Skeletal muscle tissue (tissue), 4 donors: ENCODE results near the gene CENPV. TPM values are rescaled to one million over a fixed set of nuclear protein-coding genes. Genes with fewer than 3 reads are reported as not detected.

Experiments
- H3K27ac ChIP-seq: one replicate; pipeline ENCODE4 v1.7.0; 2013; ENCODE audit warnings: mild to moderate bottlenecking, low read depth, low read length, inconsistent platforms
- H3K27me3 ChIP-seq, 3 donors: one replicate each; pipeline ENCODE4 v1.7.0; 2013; ENCODE audit warnings: low read length in 3 of 3; ENCODE audit not compliant: control insufficient read depth in 3 of 3, insufficient read depth in 3 of 3
- H3K36me3 ChIP-seq, 3 donors: one replicate each; pipeline ENCODE4 v1.7.0; 2013; ENCODE audit warnings: low read length in 3 of 3; ENCODE audit not compliant: control insufficient read depth in 3 of 3, insufficient read depth in 3 of 3
- H3K4me1 ChIP-seq, 3 donors: one replicate each; pipeline ENCODE4 v1.7.0; 2013; ENCODE audit warnings: low read length in 3 of 3, mild to moderate bottlenecking in 3 of 3; ENCODE audit not compliant: control insufficient read depth in 3 of 3, insufficient read depth in 3 of 3
- H3K4me3 ChIP-seq, 3 donors: one replicate each; pipeline ENCODE4 v1.7.0; 2013; ENCODE audit warnings: low read length in 3 of 3
- H3K9ac ChIP-seq, 3 donors: one replicate each; pipeline ENCODE4 v1.7.0; 2013; ENCODE audit warnings: low read length in 3 of 3, mild to moderate bottlenecking in 3 of 3, moderate library complexity in 2 of 3, low read depth in 1 of 3
- H3K9me3 ChIP-seq, 3 donors: one replicate each; pipeline ENCODE4 v1.7.0; 2013; ENCODE audit warnings: low read length in 3 of 3; ENCODE audit not compliant: control insufficient read depth in 3 of 3
- total RNA-seq: library from RNA; depleted of rRNA; stranded (reverse); fragments of >200 nt; gene quantifications from one replicate; pipeline ENCODE4 v1.2.3, GENCODE V29; 2014
- donor health status: Osteomylitis.

CENPV gene
- total RNA-seq, 1 donor from 2014 or later = 29.7 TPM

DNA sequence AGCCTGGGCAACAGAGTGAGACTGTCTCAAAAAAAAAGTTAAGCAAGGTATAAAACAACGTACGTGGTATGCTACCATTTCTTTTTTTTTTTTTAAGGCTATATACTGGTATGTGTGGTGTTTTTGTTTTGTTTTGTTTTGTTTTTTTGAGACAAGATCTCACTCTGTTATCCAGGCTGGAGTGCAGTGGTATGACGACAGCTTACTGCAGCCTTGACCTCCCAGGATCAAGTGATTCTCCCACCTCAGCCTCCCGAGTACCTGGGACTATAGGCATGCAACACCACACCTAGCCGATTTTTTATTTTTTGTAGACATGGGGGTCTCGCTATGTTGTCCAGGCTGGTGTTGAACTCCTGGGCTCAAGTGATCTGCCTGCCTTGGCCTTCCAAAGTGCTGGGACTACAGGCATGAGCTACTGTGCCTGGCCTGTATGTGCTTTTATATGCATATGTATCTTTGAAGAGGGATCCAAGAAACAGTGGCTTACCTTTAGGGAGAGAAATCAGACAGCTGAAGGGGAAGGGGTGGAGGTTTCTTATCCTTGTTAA lies 6.5 kb downstream of the CENPV start:
- Histone ChIP-seq H3K4me1 (peaks cover 0 to under 1% (median 0%) of the 10 kb centered on the region in 3 donors), H3K27ac (no peak overlapping the region), H3K4me3 (no peak overlapping the region), H3K9me3 (no peaks in the 10 kb centered on the region), H3K9ac (no peak overlapping the region), H3K27me3 (peaks cover 0 to 2% (median 0%) of the 10 kb centered on the region in 3 donors), H3K36me3 (peaks cover 4 to 21% (median 16%) of the 10 kb centered on the region in 3 donors)

DNA sequence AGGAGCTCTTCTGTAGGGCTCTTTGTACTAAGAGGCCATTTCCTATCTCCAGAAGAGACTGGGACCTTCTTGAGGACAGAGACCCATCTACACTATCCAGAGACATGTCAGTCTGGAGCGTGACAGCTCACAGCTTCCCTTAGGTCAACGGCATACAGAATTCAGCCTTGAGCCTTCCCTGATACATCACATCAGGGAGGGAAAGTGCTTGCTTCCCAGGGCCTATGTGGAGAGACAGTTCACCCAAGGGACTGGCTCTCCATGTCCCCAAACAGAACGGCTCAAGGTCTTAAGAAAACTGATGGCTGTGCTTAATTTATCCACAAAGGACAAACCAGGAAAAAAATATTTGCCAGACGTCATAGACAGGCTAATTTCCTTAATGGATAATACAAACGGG lies 7.7 kb downstream of the CENPV start:
- Histone ChIP-seq H3K9me3 (no peaks in the 10 kb centered on the region), H3K27me3 (no peaks in the 10 kb centered on the region), H3K4me3 (no peak overlapping the region), H3K9ac (no peak overlapping the region), H3K4me1 (no peaks in the 10 kb centered on the region), H3K36me3 (peaks cover 4 to 21% (median 16%) of the 10 kb centered on the region in 3 donors), H3K27ac (no peak overlapping the region)

DNA sequence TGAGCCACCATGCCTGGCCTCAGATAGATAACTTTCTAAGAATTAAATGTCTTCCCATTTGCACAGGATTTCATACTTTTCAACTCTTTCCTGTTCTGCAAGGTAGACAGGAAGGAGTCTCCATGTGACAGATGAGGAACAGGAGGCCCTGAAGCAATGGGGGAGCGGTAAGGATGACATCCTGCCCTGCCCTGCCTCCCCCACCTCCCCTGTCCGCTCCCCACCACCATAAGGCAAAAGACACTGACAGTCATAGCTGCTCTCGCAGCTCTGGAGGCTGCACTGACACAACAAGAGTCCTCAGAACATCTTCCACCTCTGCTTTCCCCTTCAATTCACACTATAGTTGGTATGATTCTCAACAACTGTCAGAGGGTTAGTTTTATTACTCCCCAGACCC lies 9.7 kb downstream of the CENPV start:
- Histone ChIP-seq H3K27me3 (no peaks in the 10 kb centered on the region), H3K4me3 (no peak overlapping the region), H3K9me3 (no peaks in the 10 kb centered on the region), H3K27ac (no peak overlapping the region), H3K9ac (peak overlapping the region in 1 of 3 donors; percentile 20), H3K4me1 (no peaks in the 10 kb centered on the region), H3K36me3 (peaks cover 2 to 14% (median 8%) of the 10 kb centered on the region in 3 donors)

DNA sequence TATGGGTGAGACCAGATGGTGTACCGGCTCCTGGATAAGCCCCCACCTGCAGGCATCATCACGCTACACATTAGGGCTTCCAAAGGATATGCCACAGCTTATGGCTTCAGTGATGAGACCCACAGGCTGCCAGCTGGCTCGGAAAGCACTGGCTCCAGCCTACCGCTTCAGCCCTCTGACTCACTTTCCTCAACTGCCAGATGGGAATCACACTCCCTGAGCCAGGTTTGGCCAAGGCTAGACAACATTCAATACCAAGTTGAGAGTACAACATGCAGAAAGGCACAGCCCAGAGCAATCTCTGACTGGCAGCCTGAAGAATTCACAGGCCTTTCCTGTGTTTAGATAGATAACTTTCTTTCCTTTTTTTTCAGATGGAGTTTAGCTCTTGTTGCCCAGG lies 10.3 kb downstream of the CENPV start:
- no peak overlapping the region for H3K9ac ChIP-seq
- no peak overlapping the region for H3K4me3 ChIP-seq
- no peak overlapping the region for H3K27ac ChIP-seq
- H3K4me1 ChIP-seq = no peaks in the 10 kb centered on the region
- peaks cover 0 to 11% (median 8%) of the 10 kb centered on the region in 3 donors for H3K36me3 ChIP-seq
- no peaks in the 10 kb centered on the region for H3K27me3 ChIP-seq
- H3K9me3 ChIP-seq = no peaks in the 10 kb centered on the region

DNA sequence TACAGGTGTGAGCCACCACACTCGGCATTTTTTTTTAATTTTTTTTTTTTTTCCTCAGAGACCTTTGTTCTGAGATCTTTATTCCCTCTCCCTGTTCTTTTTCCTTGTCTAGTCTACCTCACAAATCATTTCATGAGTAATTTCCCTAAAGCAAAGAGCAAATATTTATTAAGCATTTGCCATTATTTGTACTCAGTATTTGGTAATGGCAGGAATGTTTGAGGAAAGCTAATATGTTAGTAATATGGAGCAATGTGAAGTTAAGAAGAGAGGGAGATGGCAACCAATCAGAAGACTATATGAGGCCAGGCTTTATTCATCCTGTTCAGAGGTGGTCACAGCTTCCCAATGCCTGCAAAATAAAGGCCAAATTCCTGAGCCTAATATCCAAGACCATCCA lies 13.3 kb downstream of the CENPV start:
- no peaks in the 10 kb centered on the region for H3K27me3 ChIP-seq
- no peak overlapping the region for H3K9ac ChIP-seq
- no peak overlapping the region for H3K27ac ChIP-seq
- no peaks in the 10 kb centered on the region for H3K9me3 ChIP-seq
- H3K4me1 ChIP-seq = no peaks in the 10 kb centered on the region
- H3K36me3 ChIP-seq = peaks cover 0 to 11% (median 6%) of the 10 kb centered on the region in 3 donors
- no peak overlapping the region for H3K4me3 ChIP-seq

DNA sequence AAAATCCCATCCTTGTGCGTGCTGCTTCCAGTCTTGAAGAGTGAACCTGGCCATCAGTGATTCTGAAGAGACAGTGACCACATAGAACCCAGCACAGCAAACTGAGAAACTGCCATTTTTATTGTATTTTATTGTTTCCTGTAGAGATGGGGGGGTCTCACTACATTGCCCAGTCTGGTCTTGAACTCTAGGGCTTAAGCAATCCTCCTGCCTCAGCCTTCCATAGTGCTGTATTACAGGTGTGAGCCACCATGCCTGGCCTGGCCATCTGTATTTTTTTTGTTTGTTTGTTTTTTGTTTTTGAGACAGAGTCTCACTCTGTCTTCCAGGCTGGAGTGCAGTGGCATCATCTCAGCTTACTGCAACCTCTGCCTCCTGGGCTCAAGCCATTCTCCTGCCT lies 13.9 kb downstream of the CENPV start:
- Histone ChIP-seq H3K9ac (no peak overlapping the region), H3K27me3 (no peaks in the 10 kb centered on the region), H3K9me3 (no peaks in the 10 kb centered on the region), H3K4me3 (no peak overlapping the region), H3K36me3 (peaks cover 0 to 11% (median 6%) of the 10 kb centered on the region in 3 donors), H3K27ac (no peak overlapping the region), H3K4me1 (no peaks in the 10 kb centered on the region)

DNA sequence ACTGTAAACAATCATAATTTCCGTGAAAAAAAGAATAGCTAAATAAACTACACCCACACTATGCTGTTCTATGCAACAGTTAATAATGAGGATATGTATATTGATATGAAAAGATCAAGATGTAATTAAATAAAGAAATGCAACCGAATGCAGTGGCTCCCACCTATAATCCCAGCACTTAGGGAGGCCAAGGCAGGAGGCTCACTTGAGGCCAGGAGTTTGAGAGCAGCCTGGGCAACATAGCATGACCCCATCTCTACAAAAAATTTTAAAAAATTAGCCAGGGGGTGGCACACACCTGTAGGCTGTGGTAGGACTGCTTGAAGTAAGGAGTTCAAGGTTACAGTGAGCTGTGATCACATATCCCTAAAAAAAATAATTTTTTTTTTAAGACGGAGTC lies 14.9 kb downstream of the CENPV start:
- Histone ChIP-seq H3K4me3 (no peak overlapping the region), H3K27ac (no peak overlapping the region), H3K27me3 (no peaks in the 10 kb centered on the region), H3K36me3 (peaks cover 0 to 6% (median 6%) of the 10 kb centered on the region in 3 donors), H3K9me3 (no peaks in the 10 kb centered on the region), H3K4me1 (no peaks in the 10 kb centered on the region), H3K9ac (no peak overlapping the region)

DNA sequence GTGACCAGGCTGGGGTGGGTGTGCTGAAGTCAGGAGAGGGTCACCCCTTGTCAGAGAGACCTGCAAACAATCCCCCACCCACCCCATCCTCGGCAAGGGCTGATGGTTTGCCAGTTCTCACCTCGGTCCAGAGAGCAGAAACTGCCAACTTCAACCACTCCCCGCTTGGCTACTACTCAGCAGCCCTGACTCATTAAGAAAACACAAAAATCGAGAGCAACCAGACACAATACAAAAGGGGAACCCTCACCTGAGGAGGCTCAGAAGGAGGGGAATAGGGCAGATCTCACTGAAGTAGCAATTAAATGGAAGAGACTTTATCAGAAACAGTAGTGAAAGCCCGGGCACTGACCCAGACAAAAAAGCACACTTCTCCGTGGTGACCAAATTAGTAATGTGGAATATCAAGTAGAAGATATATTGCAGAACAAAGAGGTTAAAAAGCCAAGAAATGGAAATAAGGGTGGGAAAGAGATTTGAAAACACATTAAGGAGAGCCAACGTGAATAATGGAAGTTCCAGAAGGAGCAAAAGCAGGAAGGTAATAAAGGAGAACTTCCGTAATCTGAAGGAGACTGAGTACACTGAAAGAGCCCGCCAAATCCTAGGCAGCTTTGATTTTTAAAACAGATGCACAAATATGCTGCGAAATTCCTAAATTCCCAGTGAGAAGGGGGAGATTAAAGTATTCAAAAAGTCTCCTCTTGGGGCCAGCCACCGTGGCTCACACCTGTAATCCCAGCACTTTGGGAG lies 23.6 kb downstream of the CENPV start:
- Histone ChIP-seq H3K27ac (no peak overlapping the region), H3K4me1 (no peaks in the 10 kb centered on the region), H3K4me3 (peak overlapping the region in 1 of 3 donors; percentile 43), H3K9me3 (no peaks in the 10 kb centered on the region), H3K9ac (no peak overlapping the region), H3K36me3 (peaks cover 9 to 14% (median 12%) of the 10 kb centered on the region in 3 donors), H3K27me3 (no peaks in the 10 kb centered on the region)

DNA sequence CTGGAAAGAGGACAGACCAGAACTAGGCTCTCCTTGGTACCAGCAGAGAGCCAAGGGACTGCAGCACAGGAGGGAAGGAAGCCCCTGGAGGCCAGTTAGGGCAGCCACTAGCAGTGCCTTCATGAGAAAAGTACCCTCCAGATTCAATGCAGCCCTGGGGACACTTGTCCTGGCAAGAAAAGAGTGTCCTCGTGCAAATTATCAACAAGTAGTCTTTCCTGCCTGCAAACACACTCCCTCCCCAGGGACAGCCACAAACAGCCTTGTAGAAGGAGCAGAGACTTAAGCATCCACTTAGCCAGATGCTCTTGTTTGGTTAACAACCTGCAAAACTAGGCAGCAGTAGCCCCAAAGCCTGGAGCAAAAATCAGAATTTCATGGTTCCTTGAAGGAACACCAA lies 24.3 kb downstream of the CENPV start:
- H3K27me3 ChIP-seq = no peaks in the 10 kb centered on the region
- no peak overlapping the region for H3K4me3 ChIP-seq
- peaks cover 9 to 14% (median 12%) of the 10 kb centered on the region in 3 donors for H3K36me3 ChIP-seq
- H3K27ac ChIP-seq = no peak overlapping the region
- H3K9me3 ChIP-seq = no peaks in the 10 kb centered on the region
- H3K4me1 ChIP-seq = no peaks in the 10 kb centered on the region
- H3K9ac ChIP-seq = peak overlapping the region in 1 of 3 donors; percentile 16

DNA sequence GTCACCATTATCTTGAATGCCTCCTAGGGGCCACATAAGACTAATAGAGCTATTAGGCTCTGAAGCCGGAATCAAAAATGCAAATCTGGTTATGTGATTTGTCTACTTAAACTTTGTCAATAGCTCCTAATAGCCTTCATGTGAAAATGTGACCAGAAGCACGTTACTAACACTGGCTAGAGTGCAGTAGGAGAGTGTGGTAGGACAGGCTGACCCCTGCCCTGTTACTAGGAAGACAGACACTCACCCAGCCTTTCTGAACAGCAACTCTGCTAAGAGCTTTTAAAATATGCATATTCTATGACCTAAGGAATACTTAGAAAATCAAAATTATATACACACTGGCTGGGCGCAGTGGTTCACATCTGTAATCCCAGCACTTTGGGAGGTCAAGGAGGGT lies 26.3 kb downstream of the CENPV start:
- Histone ChIP-seq H3K9me3 (no peaks in the 10 kb centered on the region), H3K27ac (no peak overlapping the region), H3K4me3 (no peak overlapping the region), H3K36me3 (peaks cover 9 to 14% (median 12%) of the 10 kb centered on the region in 3 donors), H3K27me3 (no peaks in the 10 kb centered on the region), H3K9ac (no peak overlapping the region), H3K4me1 (no peaks in the 10 kb centered on the region)
